ENCODE measurements around the gene PIGQ. TPM values are rescaled to one million over a fixed set of nuclear protein-coding genes. Genes with fewer than 3 reads are reported as not detected.

PIGQ gene
- total RNA-seq, 2 experiments from 2014 or later: 22.8 to 27.0 TPM

DNA sequence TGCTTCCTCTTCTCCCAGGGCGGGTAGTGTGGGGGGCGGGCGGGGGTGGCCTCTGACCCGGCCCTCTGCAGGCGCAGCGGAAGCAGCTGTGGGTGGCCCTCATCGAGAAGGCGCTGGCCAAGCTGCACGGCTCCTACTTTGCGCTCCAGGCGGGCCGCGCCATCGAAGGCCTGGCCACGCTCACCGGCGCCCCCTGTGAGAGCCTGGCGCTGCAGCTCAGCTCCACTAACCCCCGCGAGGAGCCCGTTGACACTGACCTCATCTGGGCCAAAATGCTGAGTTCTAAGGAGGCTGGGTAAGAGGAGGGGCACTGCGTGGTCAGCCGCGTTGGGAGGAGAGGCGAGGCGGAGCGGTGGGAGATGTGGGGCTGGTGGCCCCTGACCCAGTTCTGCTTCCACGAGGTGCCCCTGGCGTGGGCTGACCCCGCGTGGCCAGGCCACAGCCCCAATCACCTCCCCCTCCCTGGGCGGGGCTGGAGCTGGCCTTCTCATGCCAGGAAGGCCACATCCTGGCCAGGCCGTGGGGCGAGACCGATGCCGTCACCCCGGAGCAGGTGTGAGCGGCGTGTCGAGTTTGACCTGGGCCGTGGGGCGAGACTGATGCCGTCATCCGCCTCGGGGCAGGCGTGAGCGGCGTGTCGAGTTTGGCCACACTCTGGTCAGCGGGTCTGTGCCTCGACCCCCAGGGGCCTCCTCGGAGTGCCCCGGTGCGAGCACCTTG is 20.1 kb upstream of the PIGQ start:
- H3K4me3 Mint-ChIP-seq: no peak overlapping the region
- POLR2A ChIA-PET: no interaction called here
- H3K27me3 ChIP-seq (ENCODE audit: control insufficient read depth in 1 of 2, insufficient read depth in 2 of 2, low read length in 2 of 2): no peaks in the 10 kb centered on the region
- H3K27ac ChIP-seq (ENCODE audit: low read depth in 1 of 2, low read length in 2 of 2): no peak overlapping the region
- H3K4me1 ChIP-seq (ENCODE audit: insufficient read depth, low read length): peaks cover 17% of the 10 kb centered on the region
- ATAC-seq (ENCODE audit: poor library complexity) (no peak), DNase-seq (no peak)
- H3K27ac Mint-ChIP-seq: no peak overlapping the region
- H3K9me3 Mint-ChIP-seq: no peaks in the 10 kb centered on the region
- peaks cover 20% of the 10 kb centered on the region for H3K36me3 ChIP-seq (ENCODE audit: insufficient read depth, low read length)
- H3K4me1 Mint-ChIP-seq (ENCODE audit: low read depth): no peaks in the 10 kb centered on the region
- H3K36me3 Mint-ChIP-seq (ENCODE audit: low read depth): no peaks in the 10 kb centered on the region
- no peaks in the 10 kb centered on the region for H3K27me3 Mint-ChIP-seq
- no peak overlapping the region for H3K4me3 ChIP-seq (ENCODE audit: low read length)
- CTCF ChIA-PET: no interaction called here
- no peaks in the 10 kb centered on the region for H3K9me3 ChIP-seq (ENCODE audit: control insufficient read depth in 1 of 2, insufficient read depth in 1 of 2, low read length in 2 of 2)
- TF ChIP-seq, protein P1, sequence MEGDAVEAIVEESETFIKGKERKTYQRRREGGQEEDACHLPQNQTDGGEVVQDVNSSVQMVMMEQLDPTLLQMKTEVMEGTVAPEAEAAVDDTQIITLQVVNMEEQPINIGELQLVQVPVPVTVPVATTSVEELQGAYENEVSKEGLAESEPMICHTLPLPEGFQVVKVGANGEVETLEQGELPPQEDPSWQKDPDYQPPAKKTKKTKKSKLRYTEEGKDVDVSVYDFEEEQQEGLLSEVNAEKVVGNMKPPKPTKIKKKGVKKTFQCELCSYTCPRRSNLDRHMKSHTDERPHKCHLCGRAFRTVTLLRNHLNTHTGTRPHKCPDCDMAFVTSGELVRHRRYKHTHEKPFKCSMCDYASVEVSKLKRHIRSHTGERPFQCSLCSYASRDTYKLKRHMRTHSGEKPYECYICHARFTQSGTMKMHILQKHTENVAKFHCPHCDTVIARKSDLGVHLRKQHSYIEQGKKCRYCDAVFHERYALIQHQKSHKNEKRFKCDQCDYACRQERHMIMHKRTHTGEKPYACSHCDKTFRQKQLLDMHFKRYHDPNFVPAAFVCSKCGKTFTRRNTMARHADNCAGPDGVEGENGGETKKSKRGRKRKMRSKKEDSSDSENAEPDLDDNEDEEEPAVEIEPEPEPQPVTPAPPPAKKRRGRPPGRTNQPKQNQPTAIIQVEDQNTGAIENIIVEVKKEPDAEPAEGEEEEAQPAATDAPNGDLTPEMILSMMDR (IDR thresholded peaks at IDR 0.05): no peak
- intact Hi-C loops (cut with DNase I, micrococcal nuclease): no loop called here

DNA sequence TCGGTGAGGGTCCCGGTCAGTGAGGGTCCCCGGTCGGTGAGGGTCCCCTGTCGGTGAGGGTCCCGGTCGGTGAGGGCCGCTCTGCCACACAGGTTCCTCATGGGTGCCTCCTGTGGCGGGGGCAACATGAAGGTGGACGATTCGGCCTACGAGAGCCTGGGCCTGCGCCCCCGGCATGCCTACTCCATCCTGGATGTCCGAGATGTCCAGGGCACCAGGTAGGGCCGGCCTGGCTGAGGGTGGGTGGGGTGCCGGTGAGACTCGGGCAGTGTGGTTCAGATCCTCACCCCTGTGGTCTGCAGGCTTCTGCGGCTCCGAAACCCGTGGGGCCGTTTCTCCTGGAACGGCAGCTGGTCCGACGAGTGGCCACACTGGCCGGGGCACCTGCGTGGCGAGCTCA is 18.6 kb upstream of the PIGQ start:
- Histone ChIP-seq H3K4me3 (ENCODE audit: low read length) (no peak overlapping the region), H3K36me3 (ENCODE audit: insufficient read depth, low read length) (peaks cover 20% of the 10 kb centered on the region), H3K27ac (ENCODE audit: low read depth in 1 of 2, low read length in 2 of 2) (no peak overlapping the region), H3K27me3 (ENCODE audit: control insufficient read depth in 1 of 2, insufficient read depth in 2 of 2, low read length in 2 of 2) (no peaks in the 10 kb centered on the region), H3K9me3 (ENCODE audit: control insufficient read depth in 1 of 2, insufficient read depth in 1 of 2, low read length in 2 of 2) (no peaks in the 10 kb centered on the region), H3K4me1 (ENCODE audit: insufficient read depth, low read length) (peaks cover 16% of the 10 kb centered on the region)
- ChIA-PET CTCF (no interaction called here), POLR2A (no interaction called here)
- H3K27ac Mint-ChIP-seq: no peak overlapping the region
- no peak for ATAC-seq (ENCODE audit: poor library complexity)
- DNase-seq: no peak
- intact Hi-C loops (cut with DNase I, micrococcal nuclease): no loop called here
- no peaks in the 10 kb centered on the region for H3K27me3 Mint-ChIP-seq
- no peaks in the 10 kb centered on the region for H3K4me1 Mint-ChIP-seq (ENCODE audit: low read depth)
- H3K36me3 Mint-ChIP-seq (ENCODE audit: low read depth): no peaks in the 10 kb centered on the region
- no peaks in the 10 kb centered on the region for H3K9me3 Mint-ChIP-seq
- no peak overlapping the region for H3K4me3 Mint-ChIP-seq
- TF ChIP-seq, protein P1 (IDR thresholded peaks at IDR 0.05): no peak

DNA sequence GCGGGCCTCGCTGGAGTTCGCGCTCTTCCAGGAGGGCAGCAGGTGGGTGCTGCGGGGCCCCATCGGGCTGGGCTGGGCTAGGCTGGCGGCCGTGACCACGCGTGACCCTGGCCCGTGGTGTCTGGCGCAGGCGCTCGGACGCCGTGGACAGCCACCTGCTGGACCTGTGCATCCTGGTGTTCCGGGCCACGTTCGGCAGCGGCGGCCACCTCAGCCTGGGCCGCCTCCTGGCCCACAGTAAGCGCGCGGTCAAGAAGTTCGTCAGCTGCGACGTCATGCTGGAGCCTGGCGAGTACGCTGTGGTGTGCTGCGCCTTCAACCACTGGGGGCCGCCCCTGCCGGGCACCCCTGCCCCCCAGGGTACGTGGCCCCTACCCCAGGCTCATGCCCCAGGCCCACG is 17.6 kb upstream of the PIGQ start:
- H3K4me1 Mint-ChIP-seq (ENCODE audit: low read depth): no peaks in the 10 kb centered on the region

More for the DNA sequence above, 17.6 kb upstream of the PIGQ start:
- no peak overlapping the region for H3K27ac Mint-ChIP-seq
- no peak overlapping the region for H3K4me3 Mint-ChIP-seq
- no peak for ATAC-seq (ENCODE audit: poor library complexity)
- Histone ChIP-seq H3K4me3 (ENCODE audit: low read length) (no peak overlapping the region), H3K4me1 (ENCODE audit: insufficient read depth, low read length) (peaks cover 9% of the 10 kb centered on the region), H3K27me3 (ENCODE audit: control insufficient read depth in 1 of 2, insufficient read depth in 2 of 2, low read length in 2 of 2) (no peaks in the 10 kb centered on the region), H3K36me3 (ENCODE audit: insufficient read depth, low read length) (peaks cover 20% of the 10 kb centered on the region), H3K9me3 (ENCODE audit: control insufficient read depth in 1 of 2, insufficient read depth in 1 of 2, low read length in 2 of 2) (no peaks in the 10 kb centered on the region), H3K27ac (ENCODE audit: low read depth in 1 of 2, low read length in 2 of 2) (no peak overlapping the region)
- POLR2A ChIA-PET: no interaction called here
- no peak for DNase-seq
- CTCF ChIA-PET: no interaction called here
- H3K9me3 Mint-ChIP-seq: no peaks in the 10 kb centered on the region
- no peaks in the 10 kb centered on the region for H3K27me3 Mint-ChIP-seq
- TF ChIP-seq, protein P1 (IDR thresholded peaks at IDR 0.05): no peak
- intact Hi-C loops (cut with DNase I, micrococcal nuclease): no loop called here
- H3K36me3 Mint-ChIP-seq (ENCODE audit: low read depth): no peaks in the 10 kb centered on the region

Data from CD4-positive, alpha-beta T cell (primary cell).